MM.1S (cell line): ENCODE data around the gene ATP9A.

Experiments
- EZH2 ChIP-seq: fragments of 300-600 bp; sonication (generic); optimal IDR thresholded peaks from 2 replicates; pipeline ENCODE3; 2017; ENCODE audit warnings: low read depth, mild to moderate bottlenecking, antibody characterized with exemption, low read length, mixed read lengths
- TF ChIP-seq, protein P1 (sequence below): fragments of 300-600 bp; sonication (generic); IDR thresholded peaks from 2 replicates; pipeline ENCODE4 v1.5.1; 2016; ENCODE audit warnings: antibody characterized with exemption, low read length, mixed read lengths

DNA sequence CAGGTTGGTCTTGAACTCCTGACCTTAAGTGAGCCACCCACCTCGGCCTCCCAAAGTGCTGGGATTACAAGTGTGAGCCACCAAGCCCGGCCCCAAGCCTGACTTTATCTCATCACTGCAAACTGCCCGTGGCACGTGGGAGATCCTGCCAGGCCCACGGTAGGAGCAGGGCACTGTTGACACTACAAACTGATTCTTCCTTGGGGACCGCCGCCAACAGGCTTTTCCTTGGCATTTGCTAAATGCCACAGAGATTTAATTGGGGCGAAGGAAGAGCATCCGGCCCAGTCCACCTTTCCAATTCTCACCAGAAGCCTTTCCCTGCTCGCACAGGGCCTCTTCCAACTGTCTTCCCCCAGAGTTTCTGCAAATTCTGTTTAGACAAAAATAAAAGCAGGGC lies 11.0 kb downstream of the ATP9A start:
- TF ChIP-seq, protein P1, sequence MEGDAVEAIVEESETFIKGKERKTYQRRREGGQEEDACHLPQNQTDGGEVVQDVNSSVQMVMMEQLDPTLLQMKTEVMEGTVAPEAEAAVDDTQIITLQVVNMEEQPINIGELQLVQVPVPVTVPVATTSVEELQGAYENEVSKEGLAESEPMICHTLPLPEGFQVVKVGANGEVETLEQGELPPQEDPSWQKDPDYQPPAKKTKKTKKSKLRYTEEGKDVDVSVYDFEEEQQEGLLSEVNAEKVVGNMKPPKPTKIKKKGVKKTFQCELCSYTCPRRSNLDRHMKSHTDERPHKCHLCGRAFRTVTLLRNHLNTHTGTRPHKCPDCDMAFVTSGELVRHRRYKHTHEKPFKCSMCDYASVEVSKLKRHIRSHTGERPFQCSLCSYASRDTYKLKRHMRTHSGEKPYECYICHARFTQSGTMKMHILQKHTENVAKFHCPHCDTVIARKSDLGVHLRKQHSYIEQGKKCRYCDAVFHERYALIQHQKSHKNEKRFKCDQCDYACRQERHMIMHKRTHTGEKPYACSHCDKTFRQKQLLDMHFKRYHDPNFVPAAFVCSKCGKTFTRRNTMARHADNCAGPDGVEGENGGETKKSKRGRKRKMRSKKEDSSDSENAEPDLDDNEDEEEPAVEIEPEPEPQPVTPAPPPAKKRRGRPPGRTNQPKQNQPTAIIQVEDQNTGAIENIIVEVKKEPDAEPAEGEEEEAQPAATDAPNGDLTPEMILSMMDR: no peak
- no peak for TF ChIP-seq EZH2
